Measurements from ENCODE around the gene LAMA2.

LAMA2 gene

DNA sequence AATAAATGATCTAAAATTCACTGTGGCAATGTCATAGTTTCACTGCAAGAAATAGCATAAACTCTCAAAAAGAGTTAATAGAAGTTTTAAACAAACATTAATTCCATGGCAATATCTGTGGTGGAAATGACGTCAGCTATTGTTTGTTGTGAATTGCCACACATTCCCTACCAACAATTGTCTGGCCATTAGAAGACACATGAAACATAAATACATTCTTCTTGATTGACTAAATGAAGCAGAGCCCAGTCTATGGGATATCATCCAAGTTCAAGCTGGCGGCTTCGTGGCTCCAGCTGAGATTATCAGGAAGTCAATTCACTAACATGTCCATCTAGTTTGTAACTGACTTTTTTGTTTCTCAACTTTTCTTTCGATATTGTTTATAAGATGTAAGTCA, 458.0 kb downstream of the LAMA2 start:
- DNase-seq: no peak

GRCh38 chr6:129342243-129342642, 459.3 kb downstream of the LAMA2 start:
- DNase-seq: no peak

- no peak for DNase-seq
These were observed 459.9 kb downstream of the LAMA2 start for GRCh38 chr6:129342796-129343195.

GRCh38 chr6:129344379-129344778, 461.4 kb downstream of the LAMA2 start:
- no peak for DNase-seq

GRCh38 chr6:129345890-129346289, 463.0 kb downstream of the LAMA2 start:
- DNase-seq: no peak

GRCh38 chr6:129346964-129347363, 464.0 kb downstream of the LAMA2 start:
- DNase-seq: no peak

DNA sequence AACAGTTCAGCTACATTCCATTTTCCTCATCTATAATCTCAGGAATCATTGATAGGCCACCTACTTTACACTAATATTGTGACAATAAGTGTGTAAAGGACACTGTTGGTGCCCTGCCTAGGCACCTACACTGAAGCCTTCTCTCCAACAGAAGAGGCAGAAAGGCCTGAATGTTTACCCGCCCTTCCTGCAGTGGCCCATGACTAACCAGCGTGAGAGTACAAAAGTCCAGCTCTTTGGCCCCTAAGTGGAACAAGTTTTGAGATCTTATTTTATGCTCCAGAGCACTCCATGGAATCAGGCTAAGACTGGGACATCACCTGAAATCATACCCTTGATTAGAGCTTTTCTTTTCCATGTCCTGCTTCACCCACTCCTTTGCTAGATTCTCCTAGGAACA, 467.3 kb downstream of the LAMA2 start:
- DNase-seq: no peak

DNA sequence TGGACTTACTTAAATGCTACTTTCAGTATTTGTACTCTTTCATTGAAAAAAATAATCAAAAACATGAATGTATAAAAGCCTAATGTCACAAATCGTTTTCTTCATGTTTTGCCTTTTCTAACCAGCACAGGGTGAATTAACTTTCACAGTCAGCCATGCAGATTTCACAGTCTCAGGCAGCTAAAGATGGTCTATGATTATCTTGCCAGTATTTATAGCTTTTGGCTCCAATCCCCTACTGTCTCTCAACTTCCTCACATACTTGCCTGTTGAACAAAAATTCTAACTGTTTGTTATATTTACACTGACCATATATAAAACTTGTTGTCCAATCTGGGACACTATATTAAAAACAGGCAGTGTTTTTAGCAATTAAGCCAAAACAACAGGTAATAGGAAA, 468.9 kb downstream of the LAMA2 start:
- DNase-seq: no peak

DNA sequence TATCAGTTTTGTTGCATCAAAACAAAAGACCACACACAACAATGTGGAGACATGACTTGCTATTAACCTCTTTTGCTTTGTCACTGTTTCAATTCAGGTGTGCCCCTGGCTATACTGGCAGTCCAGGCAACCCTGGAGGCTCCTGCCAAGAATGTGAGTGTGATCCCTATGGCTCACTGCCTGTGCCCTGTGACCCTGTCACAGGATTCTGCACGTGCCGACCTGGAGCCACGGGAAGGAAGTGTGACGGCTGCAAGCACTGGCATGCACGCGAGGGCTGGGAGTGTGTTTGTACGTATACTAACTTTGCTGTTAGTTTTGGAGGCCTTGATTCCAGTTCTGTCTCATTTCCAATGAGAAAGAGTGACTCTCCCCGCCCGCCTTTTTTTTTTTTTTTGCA, 470.1 kb downstream of the LAMA2 start:
- DNase-seq: no peak

GRCh38 chr6:129356129-129356528, 473.2 kb downstream of the LAMA2 start:
- no peak for DNase-seq

GRCh38 chr6:129359811-129360681, 477.1 kb downstream of the LAMA2 start:
- no peak for DNase-seq

DNA sequence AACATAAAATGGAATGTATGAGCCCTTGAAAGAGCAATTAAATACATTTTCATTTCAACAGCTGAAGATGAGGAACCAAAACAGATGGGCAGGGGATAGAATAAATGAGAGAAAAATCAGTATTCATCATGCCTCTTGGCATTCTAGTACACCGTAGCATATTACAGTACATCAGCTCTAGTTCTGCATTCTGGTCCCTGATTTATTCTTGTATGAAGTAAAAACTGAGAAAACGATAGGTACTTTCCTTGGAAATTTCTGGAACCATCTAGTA, 477.7 kb downstream of the LAMA2 start:
- no peak for DNase-seq

DNA sequence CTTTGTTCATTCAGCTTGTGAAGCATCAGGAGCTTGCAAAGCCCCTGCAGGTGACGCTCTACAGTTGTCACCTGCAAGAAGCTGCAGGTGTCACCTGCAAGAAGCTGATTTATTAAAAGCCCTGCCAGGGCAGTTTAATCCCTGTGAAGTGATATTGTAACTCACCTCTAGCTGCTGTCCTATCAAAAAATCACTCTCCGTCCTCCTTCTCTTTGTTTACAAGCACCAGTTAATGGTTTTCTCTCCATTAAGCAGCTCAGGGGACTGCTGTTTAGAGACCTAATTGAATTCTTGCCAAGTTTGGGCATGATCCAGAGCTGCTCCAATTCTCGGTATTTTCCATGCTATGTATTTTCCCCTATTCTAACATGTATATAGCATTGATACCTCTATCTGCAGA, 481.1 kb downstream of the LAMA2 start:
- no peak for DNase-seq

DNA sequence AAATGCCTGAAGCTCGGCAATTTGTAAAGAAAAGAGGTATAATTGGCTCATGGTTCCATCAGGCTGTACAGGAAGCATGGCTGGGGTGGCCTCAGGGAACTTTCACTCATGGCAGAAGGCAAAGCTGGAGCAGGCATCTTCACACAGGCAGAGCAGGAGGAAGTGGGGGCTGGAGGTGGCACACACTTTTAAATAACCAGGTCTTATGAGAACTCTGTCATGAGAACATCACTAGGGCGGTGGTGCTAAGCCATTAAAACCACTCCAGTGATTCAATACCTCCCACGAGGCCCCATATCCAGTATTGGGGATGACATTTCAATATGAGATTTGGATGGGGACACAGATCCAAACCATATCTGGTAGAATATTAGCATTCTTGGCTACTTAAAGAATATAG, 481.8 kb downstream of the LAMA2 start:
- DNase-seq: no peak

- DNase-seq: no peak
These were observed 485.1 kb downstream of the LAMA2 start for GRCh38 chr6:129368076-129368475.

DNA sequence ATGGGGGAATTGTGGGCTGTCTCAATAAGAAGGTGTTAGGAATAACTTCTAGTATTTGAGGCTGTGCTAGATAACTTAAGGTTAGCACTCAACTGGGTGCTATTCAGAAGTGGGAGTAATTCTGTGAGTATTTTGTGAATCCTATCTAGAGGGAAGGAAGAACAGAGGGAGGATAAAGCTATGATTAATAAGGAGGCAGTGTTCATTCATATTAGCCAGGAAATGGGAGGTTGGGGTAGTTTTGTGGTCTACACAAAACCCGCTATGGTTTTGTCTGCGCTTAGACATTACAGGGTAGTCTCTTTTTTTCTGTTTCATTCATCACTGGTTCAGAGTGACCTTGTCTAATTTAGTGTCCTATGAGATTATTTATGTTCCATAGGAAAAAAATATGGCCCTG, 486.0 kb downstream of the LAMA2 start:
- DNase-seq: no peak

DNA sequence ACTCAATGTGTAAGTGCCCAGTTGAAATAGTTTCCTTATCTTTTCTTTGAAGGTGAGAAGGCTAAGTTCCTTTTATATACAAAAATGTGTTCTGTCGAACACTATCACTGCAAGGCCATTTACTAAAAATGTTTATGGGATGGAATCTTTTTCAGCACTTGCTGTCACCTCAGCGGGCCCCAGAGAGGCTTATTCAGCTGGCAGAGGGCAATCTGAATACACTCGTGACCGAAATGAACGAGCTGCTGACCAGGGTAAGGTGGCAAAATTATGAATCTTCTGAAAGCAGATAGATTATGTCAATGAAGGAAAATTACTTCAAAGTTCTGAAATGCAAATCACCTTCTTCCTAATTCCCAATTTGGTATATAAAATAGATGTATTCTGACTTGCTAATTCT, 486.8 kb downstream of the LAMA2 start:
- no peak for DNase-seq

DNA sequence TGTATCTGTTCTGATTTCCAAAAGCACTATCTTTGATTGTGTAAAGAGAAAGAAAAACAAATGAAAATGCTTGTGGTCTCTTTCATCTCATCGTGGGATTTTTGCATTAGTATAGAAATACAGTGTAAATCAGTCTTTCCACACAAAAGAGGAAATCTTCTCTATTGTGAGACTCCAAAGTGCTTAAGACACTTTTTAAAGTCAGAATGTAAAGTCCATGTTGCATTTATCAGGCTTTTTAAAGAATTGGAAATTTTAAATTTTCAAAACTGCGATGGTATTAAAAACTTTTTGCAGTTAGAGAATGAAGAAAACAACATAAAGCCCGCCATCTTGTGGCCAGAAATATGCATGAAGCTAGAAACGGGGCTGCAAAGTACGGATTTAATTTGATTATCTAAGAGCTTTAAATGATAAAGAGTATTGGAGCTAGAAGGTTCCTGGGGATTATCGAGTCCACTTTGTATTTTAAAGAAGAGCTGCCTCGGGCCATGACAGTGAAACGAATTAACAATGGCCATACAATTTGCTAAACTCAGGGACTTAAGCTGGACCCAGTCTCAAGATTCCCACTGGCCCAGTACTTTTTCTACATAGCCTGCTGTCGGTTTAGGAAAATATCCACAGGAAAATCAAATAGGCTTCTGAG, 487.5 kb downstream of the LAMA2 start:
- DNase-seq: peak; percentile 19

GRCh38 chr6:129381885-129382284, 498.9 kb downstream of the LAMA2 start:
- no peak for DNase-seq

DNA sequence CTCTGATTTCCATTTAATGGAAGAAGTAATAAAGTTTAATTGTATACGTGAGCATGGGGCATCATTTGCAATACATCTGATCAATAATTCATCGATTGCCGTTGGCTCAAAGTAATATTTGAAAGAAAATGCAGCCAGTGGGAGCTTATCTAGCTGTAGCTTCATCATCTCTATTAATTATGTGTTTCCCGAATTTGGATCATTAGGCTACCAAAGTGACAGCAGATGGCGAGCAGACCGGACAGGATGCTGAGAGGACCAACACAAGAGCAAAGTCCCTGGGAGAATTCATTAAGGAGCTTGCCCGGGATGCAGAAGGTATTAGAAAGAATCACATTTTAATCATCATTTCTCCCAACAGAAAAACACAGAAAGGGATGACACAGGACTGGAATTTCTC, 500.0 kb downstream of the LAMA2 start:
- no peak for DNase-seq

DNA sequence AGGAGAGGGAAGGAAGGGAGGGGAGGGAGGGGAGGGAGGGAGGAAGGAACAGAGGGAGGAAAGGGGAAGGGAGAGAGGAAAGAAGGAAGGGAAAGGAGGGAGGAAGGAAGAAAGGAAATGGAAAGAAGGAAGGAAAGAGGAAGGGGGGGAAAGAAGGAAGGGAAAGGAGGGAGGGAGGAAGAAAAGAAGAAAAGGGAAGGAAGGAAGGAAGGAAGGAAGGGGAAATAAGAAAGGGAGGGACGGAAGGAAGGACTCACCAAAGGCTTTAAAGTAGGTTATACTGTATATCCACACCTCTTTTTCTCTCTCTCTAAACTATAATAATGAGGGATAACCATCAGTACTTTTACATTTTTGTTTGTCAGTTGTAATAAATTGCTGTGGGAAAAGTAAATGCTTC, 502.2 kb downstream of the LAMA2 start:
- DNase-seq: no peak

DNA sequence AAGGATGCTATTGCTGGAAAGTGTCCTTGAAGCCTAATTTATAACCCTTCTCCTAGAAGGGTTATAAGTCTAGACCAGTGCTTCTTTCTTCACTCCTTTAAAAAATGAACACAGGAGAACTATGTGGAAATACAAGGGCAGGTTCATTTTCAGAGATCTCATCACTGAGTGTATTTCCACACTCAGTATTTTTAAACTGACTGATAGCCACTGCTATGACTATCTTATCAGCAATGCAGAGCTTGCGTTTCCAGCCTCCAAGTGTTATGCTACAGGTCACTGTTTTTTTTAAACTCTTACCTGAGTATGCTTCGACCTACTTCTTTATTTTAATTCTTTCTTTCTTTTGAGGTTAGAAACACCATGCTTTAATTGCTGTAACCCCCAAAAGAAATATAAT, 508.0 kb downstream of the LAMA2 start:
- DNase-seq: no peak

GRCh38 chr6:129393654-129394053, 510.7 kb downstream of the LAMA2 start:
- DNase-seq: no peak

GRCh38 chr6:129398764-129399163, 515.8 kb downstream of the LAMA2 start:
- DNase-seq: no peak

- DNase-seq: no peak
These were observed 519.3 kb downstream of the LAMA2 start for GRCh38 chr6:129402244-129402643.

Measured in NCI-H2171 treated with DMSO at 0.1 percent for 48 hours (cell line).